B cell (primary cell): ENCODE results near the gene FCHO2. TPM values are rescaled to one million over a fixed set of nuclear protein-coding genes. Genes with fewer than 3 reads are reported as not detected.

Source experiments
- ATAC-seq: fragments of 200-7000 bp; cut with Tn5 transposase; one replicate; pipeline ENCODE4 v1.10.0; 2021; ENCODE audit warnings: low read depth, mild to moderate bottlenecking, moderate number of reproducible peaks, moderate library complexity
- CTCF ChIA-PET: fragments of 350-600 bp; sonication (Branson Sonifier 250); formaldehyde crosslinking; loops from one replicate; lab custom pipeline; 2021; ENCODE audit warnings: antibody characterized with exemption, inconsistent platforms; lab: Charles Lee
- POLR2A ChIA-PET: fragments of 350-600 bp; sonication (Branson Sonifier 250); formaldehyde crosslinking; loops from one replicate; lab custom pipeline; 2021; ENCODE audit warnings: antibody characterized with exemption; lab: Charles Lee
- DNase-seq: peaks from one replicate; pipeline ENCODE4 v3.0.0; 2013
- H2AFZ ChIP-seq: 2 replicates; pipeline ENCODE4 v1.6.1; 2012; ENCODE audit warnings: mild to moderate bottlenecking, low read depth, low read length; ENCODE audit not compliant: insufficient read depth, poor library complexity, severe bottlenecking
- H3K27ac ChIP-seq, 2 donors: 1 replicate in 1 of 2; 2 replicates in 1 of 2; pipeline ENCODE4 v1.5.1; 2012 to 2013; ENCODE audit warnings: low read length in 2 of 2, mild to moderate bottlenecking in 2 of 2, moderate library complexity in 1 of 2
- H3K27me3 ChIP-seq, 4 experiments: fragments of 200-600 bp in 1 of 4; sonication (generic) in 1 of 4; replicated peaks in 1 of 4; 1 replicate in 2 of 4; 2 replicates in 2 of 4; pipeline versions ENCODE4 v1.6.1 to v1.7.0; 2013 to 2016; ENCODE audit warnings: low read length in 3 of 4, mild to moderate bottlenecking in 2 of 4, mixed read lengths in 1 of 4, moderate library complexity in 1 of 4; ENCODE audit not compliant: insufficient read depth in 4 of 4, control insufficient read depth in 3 of 4; ENCODE audit errors: control extremely low read depth in 1 of 4
- H3K36me3 ChIP-seq, 2 experiments: replicated peaks in 1 of 2; 1 replicate in 1 of 2; 2 replicates in 1 of 2; pipeline versions ENCODE4 v1.6.1 to v1.7.1; 2013; ENCODE audit warnings: low read length in 1 of 2; ENCODE audit not compliant: insufficient read depth in 2 of 2, control insufficient read depth in 1 of 2; ENCODE audit errors: control extremely low read depth in 1 of 2, extremely low read depth in 1 of 2
- H3K4me1 ChIP-seq, 2 donors: fragments of 200-600 bp in 1 of 2; sonication (generic) in 1 of 2; 1 replicate in 1 of 2; 2 replicates in 1 of 2; pipeline versions ENCODE4 v1.5.1 to v1.6.1; 2013 to 2017; ENCODE audit warnings: low read length in 2 of 2; ENCODE audit not compliant: control insufficient read depth in 2 of 2, insufficient read depth in 2 of 2
- H3K4me2 ChIP-seq: replicated peaks from 2 replicates; pipeline ENCODE3; 2012; ENCODE audit warnings: mild to moderate bottlenecking, low read depth, low read length; ENCODE audit not compliant: poor library complexity, severe bottlenecking
- H3K4me3 ChIP-seq, 5 experiments: fragments of 200-600 bp in 1 of 5; sonication (generic) in 1 of 5; 1 replicate in 3 of 5; 2 replicates in 2 of 5; pipeline versions ENCODE4 v1.5.1 to v1.7.0; 2011 to 2016; ENCODE audit warnings: low read length in 4 of 5, mild to moderate bottlenecking in 4 of 5, low read depth in 2 of 5, control low read depth in 1 of 5, moderate library complexity in 1 of 5; ENCODE audit not compliant: insufficient read depth in 1 of 5; ENCODE audit errors: control extremely low read depth in 1 of 5, extremely low read depth in 1 of 5
- H3K79me2 ChIP-seq: fragments of 200-600 bp; sonication (generic); one replicate; pipeline ENCODE4 v1.6.0; 2016; ENCODE audit warnings: low read length; ENCODE audit not compliant: control insufficient read depth, insufficient read depth
- H3K9ac ChIP-seq: fragments of 200-600 bp; sonication (generic); 2 replicates; pipeline ENCODE4 v1.6.1; 2017; ENCODE audit warnings: mild to moderate bottlenecking, low read length, moderate library complexity
- H3K9me3 ChIP-seq, 3 donors: one replicate each; pipeline versions ENCODE4 v1.6.1 to v1.7.1; 2013; ENCODE audit warnings: low read length in 2 of 3; ENCODE audit not compliant: control insufficient read depth in 2 of 3, insufficient read depth in 1 of 3; ENCODE audit errors: control extremely low read depth in 1 of 3
- H4K20me1 ChIP-seq: 2 replicates; pipeline ENCODE4 v1.6.0; 2012; ENCODE audit warnings: mild to moderate bottlenecking, low read length; ENCODE audit not compliant: insufficient read depth, control insufficient read depth, poor library complexity, severe bottlenecking
- H3K27ac Mint-ChIP-seq: one replicate; pipeline ENCODE4 v1.8.0; 2021; ENCODE audit warnings: mixed read lengths
- H3K27me3 Mint-ChIP-seq: one replicate; pipeline ENCODE4 v1.8.0; 2021; ENCODE audit warnings: mixed read lengths
- H3K4me1 Mint-ChIP-seq: one replicate; pipeline ENCODE4 v1.8.0; 2021; ENCODE audit warnings: mixed read lengths
- H3K4me3 Mint-ChIP-seq: one replicate; pipeline ENCODE4 v1.8.0; 2021; ENCODE audit warnings: mixed read lengths
- H3K9me3 Mint-ChIP-seq: one replicate; pipeline ENCODE4 v1.8.0; 2022; ENCODE audit warnings: mixed read lengths; ENCODE audit not compliant: insufficient read depth
- CTCF ChIP-seq: fragments of 200-600 bp; IDR thresholded peaks from one replicate; pipeline ENCODE4 v1.8.0; 2022; ENCODE audit warnings: antibody characterized with exemption, mild to moderate bottlenecking
- EZH2 ChIP-seq: IDR thresholded peaks from 2 replicates; pipeline ENCODE4 v1.6.1; 2012; ENCODE audit warnings: borderline replicate concordance, low read depth, mild to moderate bottlenecking, moderate library complexity, low read length; ENCODE audit not compliant: insufficient read depth, poor library complexity, severe bottlenecking
- WGBS: methylation state at CpG from one replicate; pipeline ENCODE4 v1.1.5; 2013; ENCODE audit warnings: missing lambda C conversion rate; ENCODE audit not compliant: insufficient coverage; 5-methylcytosine and 5-hydroxymethylcytosine counted together
- intact Hi-C: fragments of 100-400 bp; cut with micrococcal nuclease; formaldehyde crosslinking; loops from one replicate; pipeline ENCODE4 v1.10.0; 2022
- polyA plus RNA-seq: library from polyadenylated mRNA; depleted of rRNA; stranded (reverse); fragments of >200 nt; gene quantifications from 2 replicates; pipeline ENCODE4 v1.2.3, GENCODE V29; 2012
- total RNA-seq, 2 donors: library from RNA; stranded (reverse); fragments of 120-200 nt in 1 of 2; gene quantifications; 1 replicate in 1 of 2; 2 replicates in 1 of 2; pipeline versions ENCODE4 v1.2.3 to v1.2.4, GENCODE V29; 2013 to 2022

Gene FCHO2
- total and polyA plus RNA-seq, 2 donors (not counting 1 experiment from before 2014, with no cell fraction given) = 1.5 to 11.0 TPM

GRCh38 chr5:72917371-72917776 lies 38.5 kb upstream of the FCHO2 start:
- Histone ChIP-seq H3K79me2 (no peaks in the 10 kb centered on the region), H3K9ac (no peak overlapping the region), H2AFZ (no peak overlapping the region), H3K27me3 (no peaks in the 10 kb centered on the region), H3K9me3 (no peaks in the 10 kb centered on the region), H3K27ac (no peak overlapping the region), H3K36me3 (peaks cover 0 to 2% of the 10 kb centered on the region in 2 experiments), H3K4me2 (no peak overlapping the region), H4K20me1 (no peaks in the 10 kb centered on the region), H3K4me3 (no peak overlapping the region), H3K4me1 (no peaks in the 10 kb centered on the region)
- Mint-ChIP-seq H3K27me3 (no peaks in the 10 kb centered on the region), H3K4me3 (no peak overlapping the region), H3K9me3 (no peaks in the 10 kb centered on the region), H3K4me1 (no peaks in the 10 kb centered on the region), H3K27ac (no peak overlapping the region)
- CTCF ChIA-PET = no interaction called here
- POLR2A ChIA-PET = no interaction called here
- DNase-seq (no peak), ATAC-seq (no peak)
- TF ChIP-seq CTCF = no peak
- no peak for TF ChIP-seq EZH2
- intact Hi-C loops = no loop called here
- 100% methylated on average over 1 of the region's 1 CpG for WGBS

- DNase-seq (peak; percentile 6), ATAC-seq (no peak)
- no peaks in the 10 kb centered on the region for H4K20me1 ChIP-seq
- no peaks in the 10 kb centered on the region for H3K79me2 ChIP-seq
- no peak overlapping the region for H3K4me2 ChIP-seq
- H3K4me1 ChIP-seq = no peaks in the 10 kb centered on the region
- POLR2A ChIA-PET = no interaction called here
- Mint-ChIP-seq H3K4me1 (no peaks in the 10 kb centered on the region), H3K27me3 (peaks cover 3% of the 10 kb centered on the region), H3K4me3 (no peak overlapping the region), H3K9me3 (no peaks in the 10 kb centered on the region), H3K27ac (no peak overlapping the region)
- H3K27ac ChIP-seq = no peak overlapping the region
- intact Hi-C loops = loop anchor here (2.0 kb wide), 1 partner anchor 616 kb away; no protein-coding TSS in a partner anchor
- no peak overlapping the region for H3K4me3 ChIP-seq
- no peaks in the 10 kb centered on the region for H3K9me3 ChIP-seq
- TF ChIP-seq CTCF = no peak
- TF ChIP-seq EZH2 = no peak
- WGBS = 80% methylated on average over 1 of the region's 4 CpGs
- no peaks in the 10 kb centered on the region for H3K27me3 ChIP-seq
- no peaks in the 10 kb centered on the region for H3K36me3 ChIP-seq
- CTCF ChIA-PET = interaction anchor here (1.3 kb wide), 1 partner anchor 616 kb away, joined by 3 read pairs; no protein-coding TSS in a partner anchor
- H3K9ac ChIP-seq = no peak overlapping the region
- H2AFZ ChIP-seq = no peak overlapping the region
Measured at GRCh38 chr5:72920690-72921502, 34.9 kb upstream of the FCHO2 start.
